HG02870 (cell line): ENCODE data around the gene MADCAM1.

ENCODE experiments used
- ATAC-seq: cut with Tn5 transposase; IDR thresholded peaks from one replicate; pipeline ENCODE4 v1.9.1; 2021; ENCODE audit warnings: mild to moderate bottlenecking, moderate library complexity; ENCODE audit not compliant: unreplicated experiment

Gene MADCAM1

GRCh38 chr19:507286-508203 is 11.3 kb downstream of the MADCAM1 start, which contains the start of gene TPGS1:
TPGS1 (plus strand) TSS chr19:507497; CDS start chr19:507507, 10 bp downstream.
- peak; percentile 44 for ATAC-seq

GRCh38 chr19:508204-509150 is 12.2 kb downstream of the MADCAM1 start:
- no peak for ATAC-seq

GRCh38 chr19:510606-511100 is 14.4 kb downstream of the MADCAM1 start:
- ATAC-seq, result no peak

- no peak for ATAC-seq
These were observed 15.0 kb downstream of the MADCAM1 start for GRCh38 chr19:511101-511851.

GRCh38 chr19:512547-513365 is 16.5 kb downstream of the MADCAM1 start:
- ATAC-seq, result no peak

GRCh38 chr19:513368-514165 is 17.3 kb downstream of the MADCAM1 start:
- ATAC-seq, result no peak

- no peak for ATAC-seq
These were observed 17.9 kb downstream of the MADCAM1 start for GRCh38 chr19:514166-514663.

GRCh38 chr19:517721-518597 is 21.7 kb downstream of the MADCAM1 start:
- no peak for ATAC-seq

GRCh38 chr19:518598-519231 is 22.4 kb downstream of the MADCAM1 start:
- ATAC-seq, result no peak

- no peak for ATAC-seq
These were observed 23.2 kb downstream of the MADCAM1 start for GRCh38 chr19:519449-519865.

- no peak for ATAC-seq
These were observed 26.4 kb downstream of the MADCAM1 start for GRCh38 chr19:522726-523125.

- no peak for ATAC-seq
These were observed 27.9 kb downstream of the MADCAM1 start for GRCh38 chr19:524062-524674.

- ATAC-seq, result no peak
These were observed 28.7 kb downstream of the MADCAM1 start for GRCh38 chr19:525029-525428.

GRCh38 chr19:525857-526419 is 29.7 kb downstream of the MADCAM1 start:
- ATAC-seq, result no peak

GRCh38 chr19:530134-531008 is 34.1 kb downstream of the MADCAM1 start:
- no peak for ATAC-seq
